ENCODE measurements around the gene HMGCL.

GRCh38 chr1:23788695-23789094 lies 36.5 kb downstream of the HMGCL start:
- TF ChIP-seq CTCF (IDR thresholded peaks at IDR 0.05): no peak
- TF ChIP-seq POLR2AphosphoS5 (IDR thresholded peaks at IDR 0.05; ENCODE audit: low read depth, low read length): no peak
- no peak for TF ChIP-seq REST (IDR thresholded peaks at IDR 0.05; ENCODE audit: insufficient read depth in 1 of 2, low read depth in 2 of 2, low read length in 1 of 2)
